Transverse colon (tissue), 4 donors: ENCODE results near the gene NAT14.

Experiments
- CTCF ChIP-seq, 5 experiments: fragments of 200-600 bp in 3 of 5; fragments of 450-650 bp in 2 of 5; sonication (generic) in 3 of 5; IDR thresholded peaks; 1 replicate in 2 of 5; 2 replicates in 3 of 5; pipeline ENCODE4 v1.5.1; 2016 to 2017; ENCODE audit warnings: antibody characterized with exemption in 5 of 5, inconsistent platforms in 3 of 5, mild to moderate bottlenecking in 2 of 5, moderate library complexity in 1 of 5
- POLR2AphosphoS5 ChIP-seq, 3 donors: sonication (generic); formaldehyde crosslinking; IDR thresholded peaks; one replicate each; pipeline ENCODE4 v1.6.1; 2016; ENCODE audit warnings: antibody characterized with exemption in 3 of 3

GRCh38 chr19:55483706-55484592 is 1.0 kb upstream of the NAT14 start:
- TF ChIP-seq CTCF (IDR thresholded peaks at IDR 0.05) (no peak), POLR2AphosphoS5 (IDR thresholded peaks at IDR 0.05) (no peak)
